ENCODE measurements around the gene SH2D4B. TPM values are rescaled to one million over a fixed set of nuclear protein-coding genes. Genes with fewer than 3 reads are reported as not detected.

SH2D4B gene
- total RNA-seq, 2 donors from 2014 or later = 0.92 TPM; not detected in 1

- no peak for ATAC-seq (ENCODE audit: insufficient number of reproducible peaks, low FRiP score, low read depth)
- DNase-seq (ENCODE audit: low spot score) = no peak
- Histone ChIP-seq H3K9me3 (no peaks in the 10 kb centered on the region), H3K27ac (no peak overlapping the region), H3K36me3 (no peaks in the 10 kb centered on the region), H3K27me3 (replicated peaks; ENCODE audit: insufficient read depth) (no peaks in the 10 kb centered on the region), H3K4me3 (no peak overlapping the region), H3K4me1 (ENCODE audit: control insufficient read depth in 1 of 2, low read depth in 2 of 2) (no peaks in the 10 kb centered on the region)
- TF ChIP-seq CTCF (IDR thresholded peaks at IDR 0.05) = no peak
Observed at GRCh38 chr10:80585812-80586211, 48.1 kb downstream of the SH2D4B start.

- no peak for ATAC-seq (ENCODE audit: insufficient number of reproducible peaks, low FRiP score, low read depth)
Observed at GRCh38 chr10:80588546-80588945, 50.8 kb downstream of the SH2D4B start.

GRCh38 chr10:80589726-80590373, 52.1 kb downstream of the SH2D4B start:
- Histone ChIP-seq H3K9me3 (no peaks in the 10 kb centered on the region), H3K4me1 (ENCODE audit: control insufficient read depth in 1 of 2, low read depth in 2 of 2) (no peaks in the 10 kb centered on the region), H3K4me3 (no peak overlapping the region), H3K36me3 (no peaks in the 10 kb centered on the region), H3K27me3 (replicated peaks; ENCODE audit: insufficient read depth) (no peaks in the 10 kb centered on the region), H3K27ac (no peak overlapping the region)
- DNase-seq (ENCODE audit: low spot score) (no peak), ATAC-seq (ENCODE audit: insufficient number of reproducible peaks, low FRiP score, low read depth) (no peak)
- TF ChIP-seq CTCF (IDR thresholded peaks at IDR 0.05) = no peak

More at GRCh38 chr10:80588546-80588945, 50.8 kb downstream of the SH2D4B start:
- Histone ChIP-seq H3K9me3 (no peaks in the 10 kb centered on the region), H3K4me1 (ENCODE audit: control insufficient read depth in 1 of 2, low read depth in 2 of 2) (no peaks in the 10 kb centered on the region), H3K27me3 (replicated peaks; ENCODE audit: insufficient read depth) (no peaks in the 10 kb centered on the region), H3K4me3 (no peak overlapping the region), H3K36me3 (no peaks in the 10 kb centered on the region), H3K27ac (no peak overlapping the region)
- no peak for TF ChIP-seq CTCF (IDR thresholded peaks at IDR 0.05)
- DNase-seq (ENCODE audit: low spot score) = no peak

GRCh38 chr10:80590585-80591125, 53.0 kb downstream of the SH2D4B start:
- Histone ChIP-seq H3K36me3 (no peaks in the 10 kb centered on the region), H3K27ac (no peak overlapping the region), H3K4me3 (no peak overlapping the region), H3K27me3 (replicated peaks; ENCODE audit: insufficient read depth) (no peaks in the 10 kb centered on the region), H3K9me3 (no peaks in the 10 kb centered on the region), H3K4me1 (ENCODE audit: control insufficient read depth in 1 of 2, low read depth in 2 of 2) (no peaks in the 10 kb centered on the region)
- DNase-seq (ENCODE audit: low spot score) (no peak), ATAC-seq (ENCODE audit: insufficient number of reproducible peaks, low FRiP score, low read depth) (no peak)
- TF ChIP-seq CTCF (IDR thresholded peaks at IDR 0.05) = no peak

GRCh38 chr10:80596391-80597257, 58.9 kb downstream of the SH2D4B start:
- no peak for DNase-seq (ENCODE audit: low spot score)
- Histone ChIP-seq H3K27ac (no peak overlapping the region), H3K4me1 (ENCODE audit: control insufficient read depth in 1 of 2, low read depth in 2 of 2) (no peaks in the 10 kb centered on the region), H3K27me3 (replicated peaks; ENCODE audit: insufficient read depth) (no peaks in the 10 kb centered on the region), H3K4me3 (no peak overlapping the region), H3K36me3 (no peaks in the 10 kb centered on the region), H3K9me3 (no peaks in the 10 kb centered on the region)
- TF ChIP-seq CTCF (IDR thresholded peaks at IDR 0.05) = peak; percentile 37
- ATAC-seq (ENCODE audit: insufficient number of reproducible peaks, low FRiP score, low read depth) = no peak
